ENCODE measurements around the gene BLACAT1. TPM values are rescaled to one million over a fixed set of nuclear protein-coding genes. Genes with fewer than 3 reads are reported as not detected.

Gene BLACAT1
- total and polyA plus RNA-seq, 9 of the 15 experiments (the other 6 are each of a cell fraction or from before 2014, with no cell fraction given), result 0.10 to 5.9 (median 0.73) TPM

GRCh38 chr1:205420938-205421337, 34.9 kb downstream of the BLACAT1 start:
- no peak for DNase-seq (ENCODE audit: extremely low read depth in 1 of 4, low spot score in 3 of 4)
- no peak for ATAC-seq
- intact Hi-C loops (cut with micrococcal nuclease), result no loop called here
- Histone ChIP-seq H3K4me3 (no peak overlapping the region), H3K4me1 (replicated peaks in 1 of 2; ENCODE audit: control insufficient read depth in 2 of 2, insufficient read depth in 2 of 2, low read length in 2 of 2) (no peaks in the 10 kb centered on the region), H3K36me3 (ENCODE audit: control insufficient read depth, insufficient read depth, low read length) (no peaks in the 10 kb centered on the region), H3K27ac (ENCODE audit: extremely low read depth, low read depth, low read length) (no peak overlapping the region), H4K20me1 (replicated peaks; ENCODE audit: control insufficient read depth, insufficient read depth, low read length) (peaks cover 5% of the 10 kb centered on the region; the same call in 1 of the 2 replicates), H3K4me2 (ENCODE audit: insufficient read depth, low read length) (no peak overlapping the region), H3K9me1 (ENCODE audit: control insufficient read depth, insufficient read depth, low read length) (no peaks in the 10 kb centered on the region), H3K9ac (ENCODE audit: insufficient read depth in 1 of 2, low read depth in 2 of 2, low read length in 2 of 2) (no peak overlapping the region), H2AFZ (ENCODE audit: low read depth, low read length) (no peak overlapping the region), H3K27me3 (ENCODE audit: control insufficient read depth in 2 of 2, insufficient read depth in 2 of 2, low read length in 2 of 2) (peaks cover 53 to 64% of the 10 kb centered on the region in 2 experiments), H3K9me3 (replicated peaks; ENCODE audit: control insufficient read depth, insufficient read depth, low read depth, low read length) (no peaks in the 10 kb centered on the region), H3K79me2 (ENCODE audit: control insufficient read depth, insufficient read depth, low read length) (no peaks in the 10 kb centered on the region)
- CTCF ChIA-PET (ENCODE audit: low intra/inter-chr PET ratio), result interaction anchor here (0.6 kb wide), 1 partner anchor 64 kb away, joined by 3 read pairs; no protein-coding TSS in a partner anchor
- BruUV-seq (replicated peaks), result no TSS peak
- in situ Hi-C loops (cut with MboI), result no loop called here
- no peak for FAIRE-seq
- TF ChIP-seq HNRNPK (IDR thresholded peaks at IDR 0.05; ENCODE audit: low read depth, low read length, poor library complexity, severe bottlenecking) (no peak), C11orf30 (IDR thresholded peaks at IDR 0.05; ENCODE audit: low read depth) (peak; percentile 25; the same call in 1 of the 2 replicates), ZNF316 (IDR thresholded peaks at IDR 0.05) (peak; percentile 65), ZHX1 (conservative IDR thresholded peaks at IDR 0.05; ENCODE audit: low read length) (no peak), KAT7 (CRISPR knock-in tag; IDR thresholded peaks at IDR 0.05; ENCODE audit: borderline replicate concordance) (no peak), MAFG (tag; conservative IDR thresholded peaks at IDR 0.05) (peak; percentile 34; the same call in 1 of the 2 replicates), PML (IDR thresholded peaks at IDR 0.05; ENCODE audit: low read length) (no peak), CHCHD3 (CRISPR knock-in tag; IDR thresholded peaks at IDR 0.05) (no peak), CCNT2 (IDR thresholded peaks at IDR 0.05; ENCODE audit: borderline replicate concordance, extremely low read depth, insufficient read length, low read depth, low read length) (no peak), NR2F6 (CRISPR knock-in tag; IDR thresholded peaks at IDR 0.05) (no peak)
- POLR2A ChIA-PET, result interaction anchor here (0.6 kb wide), 1 partner anchor 10 kb away, joined by 4 read pairs; no protein-coding TSS in a partner anchor
- 0% methylated on average over 2 of the region's 2 CpGs for WGBS (ENCODE audit: insufficient coverage, low coverage, missing lambda C conversion rate)
